ENCODE data around the gene CELA1.
"Not testable (repeated sequence)": the region's sequence is repeated elsewhere in the genome, so short reads cannot be mapped to it uniquely, and the experiment has no call there.

The CELA1 gene

DNA sequence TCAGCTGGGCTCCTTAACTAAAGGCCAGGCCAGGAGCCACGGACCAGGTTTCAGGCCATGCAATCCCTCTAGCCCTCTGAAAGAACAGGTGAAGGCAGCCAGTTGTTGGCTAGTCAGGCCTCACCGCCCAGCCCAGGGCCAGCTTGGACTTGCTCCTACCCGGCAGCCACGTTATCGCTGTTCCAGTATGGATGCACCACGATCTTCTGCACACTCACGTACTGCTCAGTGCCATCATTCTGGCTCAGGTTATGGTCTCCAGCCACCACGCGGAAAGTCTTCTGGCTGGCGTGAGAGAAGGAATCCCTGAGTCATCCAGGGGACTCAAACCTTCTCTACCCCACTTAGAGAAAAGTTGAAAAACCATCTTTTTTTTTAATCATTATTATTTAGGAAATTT lies 4.1 kb downstream of the CELA1 start:
- DNase-seq (ENCODE audit: insufficient read length, low spot score): no peak
- TF ChIP-seq, protein P1, sequence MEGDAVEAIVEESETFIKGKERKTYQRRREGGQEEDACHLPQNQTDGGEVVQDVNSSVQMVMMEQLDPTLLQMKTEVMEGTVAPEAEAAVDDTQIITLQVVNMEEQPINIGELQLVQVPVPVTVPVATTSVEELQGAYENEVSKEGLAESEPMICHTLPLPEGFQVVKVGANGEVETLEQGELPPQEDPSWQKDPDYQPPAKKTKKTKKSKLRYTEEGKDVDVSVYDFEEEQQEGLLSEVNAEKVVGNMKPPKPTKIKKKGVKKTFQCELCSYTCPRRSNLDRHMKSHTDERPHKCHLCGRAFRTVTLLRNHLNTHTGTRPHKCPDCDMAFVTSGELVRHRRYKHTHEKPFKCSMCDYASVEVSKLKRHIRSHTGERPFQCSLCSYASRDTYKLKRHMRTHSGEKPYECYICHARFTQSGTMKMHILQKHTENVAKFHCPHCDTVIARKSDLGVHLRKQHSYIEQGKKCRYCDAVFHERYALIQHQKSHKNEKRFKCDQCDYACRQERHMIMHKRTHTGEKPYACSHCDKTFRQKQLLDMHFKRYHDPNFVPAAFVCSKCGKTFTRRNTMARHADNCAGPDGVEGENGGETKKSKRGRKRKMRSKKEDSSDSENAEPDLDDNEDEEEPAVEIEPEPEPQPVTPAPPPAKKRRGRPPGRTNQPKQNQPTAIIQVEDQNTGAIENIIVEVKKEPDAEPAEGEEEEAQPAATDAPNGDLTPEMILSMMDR (IDR thresholded peaks at IDR 0.05; ENCODE audit: insufficient read depth, missing control alignments): no peak
- no peak for FAIRE-seq

DNA sequence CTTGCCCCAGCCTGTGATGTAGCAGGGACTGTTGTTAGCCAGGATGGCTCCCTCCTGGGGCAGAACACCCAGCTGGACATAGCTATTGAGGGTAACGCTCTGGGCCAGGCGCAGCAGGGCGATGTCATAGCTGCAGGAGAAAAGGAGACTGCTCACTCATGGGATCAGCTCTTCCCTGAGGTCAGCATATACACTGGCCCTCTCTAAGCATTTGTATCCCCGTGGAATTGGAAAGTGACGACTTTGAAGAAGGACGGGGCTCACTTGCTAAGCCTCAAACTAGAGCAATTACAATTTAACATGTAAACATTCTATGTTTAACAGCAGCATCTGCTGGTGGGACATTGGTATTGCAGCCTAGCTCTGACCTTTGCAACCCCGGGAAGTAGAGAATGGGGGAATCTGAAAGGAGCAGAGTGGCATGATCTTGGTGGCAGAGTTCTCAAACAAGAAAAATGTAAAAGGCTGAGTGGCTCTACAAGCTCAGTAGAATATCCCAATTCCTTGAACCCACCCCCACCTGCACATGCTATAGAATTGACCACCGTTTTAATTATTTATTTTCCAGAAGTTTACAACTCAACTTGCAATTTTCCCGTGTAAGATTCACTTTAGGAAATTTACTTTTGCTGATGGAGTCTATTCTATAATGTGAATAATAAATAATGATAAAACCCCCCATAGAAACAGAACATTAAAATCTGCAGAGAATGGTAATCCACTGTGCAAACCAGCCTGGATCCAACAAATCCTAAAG lies 5.0 kb downstream of the CELA1 start:
- FAIRE-seq: no peak
- DNase-seq (ENCODE audit: insufficient read length, low spot score): peak; percentile 68

DNA sequence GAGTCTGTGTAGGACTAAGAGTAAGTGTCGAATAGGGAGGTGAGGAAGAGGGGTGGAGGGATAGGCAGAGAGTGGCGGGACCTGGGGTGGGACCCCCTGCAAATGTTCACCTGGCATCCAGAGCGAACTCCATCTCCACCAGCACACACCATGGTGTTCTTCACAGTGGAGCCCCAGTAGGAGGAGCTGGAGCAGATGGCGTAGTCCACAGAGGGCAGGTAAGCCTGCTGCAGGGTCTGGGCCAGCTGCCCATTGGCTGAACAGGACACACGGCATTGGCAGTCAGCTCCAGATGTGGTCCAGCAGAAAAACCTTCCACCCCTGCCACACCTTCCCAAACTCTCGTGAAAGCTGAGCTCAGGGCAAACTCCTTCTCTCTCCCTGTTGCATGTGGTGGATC lies 6.7 kb downstream of the CELA1 start:
- DNase-seq (ENCODE audit: insufficient read length, low spot score) (no peak), FAIRE-seq (no peak)
- TF ChIP-seq, protein P1 (IDR thresholded peaks at IDR 0.05; ENCODE audit: insufficient read depth, missing control alignments): no peak

More for the DNA sequence above, 5.0 kb downstream of the CELA1 start:
- TF ChIP-seq, protein P1 (IDR thresholded peaks at IDR 0.05; ENCODE audit: insufficient read depth, missing control alignments): peak; percentile 98

- not testable (repeated sequence) for FAIRE-seq; DNase-seq (ENCODE audit: insufficient read length, low spot score)
Measured at GRCh38 chr12:51337336-51337735, 9.1 kb downstream of the CELA1 start.

- FAIRE-seq (no peak), DNase-seq (ENCODE audit: insufficient read length, low spot score) (no peak)
- TF ChIP-seq, protein P1 (IDR thresholded peaks at IDR 0.05; ENCODE audit: insufficient read depth, missing control alignments): no peak
Measured at GRCh38 chr12:51335931-51336330, 10.5 kb downstream of the CELA1 start.

- DNase-seq (ENCODE audit: insufficient read length, low spot score): no peak
- TF ChIP-seq, protein P1 (IDR thresholded peaks at IDR 0.05; ENCODE audit: insufficient read depth, missing control alignments): no peak
- no peak for FAIRE-seq
Measured at GRCh38 chr12:51334764-51335163, 11.7 kb downstream of the CELA1 start.

GRCh38 chr12:51333536-51333935 lies 12.9 kb downstream of the CELA1 start:
- TF ChIP-seq, protein P1 (IDR thresholded peaks at IDR 0.05; ENCODE audit: insufficient read depth, missing control alignments): no peak
- DNase-seq (ENCODE audit: insufficient read length, low spot score) (no peak), FAIRE-seq (no peak)

Measured in D721Med (cell line).